Stimulated activated naive CD8-positive, alpha-beta T cell treated with anti-CD3 and anti-CD28 coated beads, Interleukin-15, Interleukin-2, amounts not matched to agents 100 U/mL and 50 U/mL, for 24 hours (primary cell): Measurements from ENCODE around the gene PTPRD.

Experiments
- ATAC-seq: fragments of 150-1000 bp; cut with Tn5 transposase; one replicate; pipeline ENCODE4 v1.10.0; 2021
- DNase-seq: peaks from one replicate; pipeline ENCODE4 v3.0.0; 2021

The PTPRD gene

GRCh38 chr9:8492679-8493078 lies 2120.1 kb downstream of the PTPRD start:
- no peak for DNase-seq
- no peak for ATAC-seq

DNA sequence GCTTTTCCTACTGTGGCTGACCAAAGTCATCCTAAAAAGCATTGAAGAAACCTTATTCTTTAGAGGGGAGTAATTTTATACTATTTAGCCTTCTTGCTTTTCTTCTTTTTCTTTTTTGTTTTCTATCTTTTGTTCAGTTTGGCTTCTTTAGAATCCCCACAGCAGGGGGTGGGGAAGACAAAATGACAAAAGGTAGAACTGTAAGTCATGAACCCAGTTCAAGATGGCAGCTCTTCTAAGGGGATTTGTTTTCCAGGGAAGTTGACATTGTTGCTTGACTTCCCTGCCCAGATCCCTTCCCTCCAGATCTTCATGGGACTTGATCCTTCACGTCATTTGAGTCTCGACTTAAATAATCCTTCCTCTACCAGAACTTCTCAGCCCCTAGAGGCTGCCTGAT lies 2120.8 kb downstream of the PTPRD start:
- no peak for DNase-seq
- ATAC-seq = no peak

- DNase-seq (no peak), ATAC-seq (no peak)
These were observed 2121.2 kb downstream of the PTPRD start for GRCh38 chr9:8491563-8491962.

- DNase-seq (no peak), ATAC-seq (no peak)
These were observed 2123.0 kb downstream of the PTPRD start for GRCh38 chr9:8489835-8490234.

- no peak for DNase-seq
- no peak for ATAC-seq
These were observed 2126.7 kb downstream of the PTPRD start for GRCh38 chr9:8486095-8486494.

GRCh38 chr9:8484597-8485191 lies 2128.1 kb downstream of the PTPRD start:
- DNase-seq (no peak), ATAC-seq (no peak)

DNA sequence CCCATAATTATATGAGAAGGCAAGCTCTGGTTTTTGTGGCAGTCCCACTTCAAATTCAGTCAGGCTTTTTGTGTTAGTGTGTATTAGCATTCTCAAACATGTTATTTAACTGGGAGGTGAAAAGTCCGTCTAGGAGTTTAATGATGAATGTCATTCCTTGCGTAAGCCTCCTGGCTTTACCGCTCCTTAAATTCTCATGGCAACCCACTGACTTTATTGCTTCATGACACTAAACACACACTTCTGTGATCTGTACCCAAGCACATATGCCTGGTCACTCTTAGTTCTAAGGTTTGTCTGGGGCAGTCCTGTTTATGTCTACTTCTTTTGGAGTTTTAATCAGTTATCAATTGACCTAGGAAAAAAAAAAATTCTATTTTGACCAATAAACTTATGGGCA lies 2135.4 kb downstream of the PTPRD start:
- no peak for ATAC-seq
- DNase-seq = no peak

GRCh38 chr9:8474937-8475336 lies 2137.9 kb downstream of the PTPRD start:
- DNase-seq = no peak
- ATAC-seq = no peak

DNA sequence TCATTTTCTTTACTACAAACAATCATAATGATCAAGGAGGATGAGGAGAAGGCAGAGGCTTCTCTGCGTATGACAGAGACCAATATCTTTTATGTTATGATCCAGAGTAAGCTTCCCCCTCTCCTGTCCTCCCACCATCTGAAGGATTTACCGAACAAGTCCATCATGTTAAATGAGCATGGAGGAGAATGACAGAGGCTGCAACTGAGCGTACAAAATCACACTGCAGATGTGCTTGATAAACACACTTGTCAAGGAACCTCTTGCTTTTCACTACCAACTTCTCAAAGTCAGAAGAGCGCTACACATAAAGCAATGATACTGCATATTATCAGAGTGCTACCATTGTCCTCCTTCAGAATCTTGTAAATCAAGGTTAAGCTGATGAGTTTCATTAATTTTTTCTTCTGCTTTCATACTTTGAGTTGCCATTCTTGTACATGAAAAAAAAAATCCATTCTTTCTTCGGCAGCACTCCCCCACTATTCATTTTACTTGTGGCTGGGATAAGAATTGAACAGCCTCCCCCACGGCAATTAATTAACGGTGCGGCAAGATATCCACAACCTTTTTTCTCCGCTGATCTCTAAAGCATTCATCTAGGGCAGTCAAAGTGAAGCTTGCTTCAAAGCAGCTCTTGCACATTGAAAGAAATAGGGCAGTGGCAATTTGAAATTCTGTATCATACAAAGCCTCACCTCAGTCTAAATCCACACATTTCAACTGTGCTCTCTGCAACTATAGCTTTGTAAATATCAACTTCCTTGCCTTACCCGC lies 2139.4 kb downstream of the PTPRD start:
- DNase-seq = no peak
- no peak for ATAC-seq

DNA sequence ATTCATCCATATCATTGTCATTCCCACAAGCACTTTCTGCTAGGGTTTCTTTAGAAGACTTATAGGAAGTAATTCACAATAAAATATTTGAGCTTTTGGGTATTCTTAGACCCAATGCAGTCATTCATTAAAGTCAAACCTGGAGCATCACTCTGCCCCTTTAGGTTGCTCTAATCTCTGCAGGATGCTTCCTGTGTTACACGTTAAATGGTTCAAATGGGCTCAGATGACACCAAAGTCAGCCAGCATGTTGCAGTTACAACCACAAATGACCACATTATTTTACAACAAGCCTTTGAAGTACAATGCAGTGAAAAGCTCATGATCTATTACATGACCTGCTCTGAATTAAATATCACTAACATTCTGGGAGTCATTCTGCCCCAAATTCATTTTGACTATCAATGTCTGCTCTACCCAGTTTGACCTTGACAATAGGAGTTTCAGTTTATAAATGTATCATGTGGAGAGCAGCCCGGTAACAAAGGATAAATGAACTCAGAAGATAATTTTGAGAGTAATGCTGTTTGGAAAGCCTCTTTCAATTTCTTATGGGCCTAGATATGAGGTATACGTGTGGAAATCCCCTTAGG lies 2144.7 kb downstream of the PTPRD start:
- no peak for ATAC-seq
- no peak for DNase-seq

- DNase-seq (no peak), ATAC-seq (no peak)
These were observed 2155.0 kb downstream of the PTPRD start for GRCh38 chr9:8457816-8458215.

DNA sequence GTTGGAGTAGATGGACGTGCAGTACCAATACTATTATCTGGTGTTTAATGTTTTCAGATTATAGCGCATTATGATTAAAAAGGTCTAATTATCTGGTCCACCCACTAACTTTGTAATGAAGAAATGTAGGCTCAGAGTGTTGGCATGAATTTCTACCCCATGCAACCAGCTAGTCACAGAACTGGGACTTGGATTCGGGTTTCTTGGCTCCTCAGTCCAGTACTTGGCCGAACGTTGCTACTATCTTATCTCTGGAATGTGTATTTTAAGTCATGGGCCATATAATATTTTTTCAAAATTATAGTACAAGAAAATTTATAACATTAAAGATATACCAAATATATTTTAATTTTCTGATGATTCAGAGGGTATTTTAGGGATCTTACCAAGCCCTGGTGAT lies 2155.7 kb downstream of the PTPRD start:
- DNase-seq (no peak), ATAC-seq (no peak)

GRCh38 chr9:8456344-8456743 lies 2156.5 kb downstream of the PTPRD start:
- no peak for ATAC-seq
- no peak for DNase-seq

- ATAC-seq = no peak
- no peak for DNase-seq
These were observed 2161.8 kb downstream of the PTPRD start for GRCh38 chr9:8450810-8451545.

DNA sequence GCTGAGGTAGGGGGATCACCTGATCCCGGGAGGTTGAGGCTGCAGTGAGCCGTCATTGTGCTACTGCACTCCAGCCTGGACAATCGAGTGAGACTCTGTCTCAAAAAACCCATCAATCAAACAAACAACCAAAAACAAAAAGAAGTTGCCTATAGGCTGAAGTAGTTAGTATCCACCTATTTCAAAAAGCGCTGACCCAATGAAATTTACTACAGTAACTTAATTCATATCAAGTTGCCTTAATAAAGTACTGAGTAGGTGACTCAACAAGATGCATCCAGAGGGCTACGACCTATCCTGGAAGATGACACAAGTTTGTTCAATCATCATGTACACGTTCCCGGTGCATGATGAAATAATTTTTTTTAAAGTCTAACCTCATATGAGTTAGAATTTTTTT lies 2164.6 kb downstream of the PTPRD start:
- no peak for ATAC-seq
- DNase-seq = no peak

GRCh38 chr9:8447601-8448000 lies 2165.2 kb downstream of the PTPRD start:
- DNase-seq (no peak), ATAC-seq (no peak)

- DNase-seq (no peak), ATAC-seq (no peak)
These were observed 2174.9 kb downstream of the PTPRD start for GRCh38 chr9:8437876-8438275.

- ATAC-seq (no peak), DNase-seq (no peak)
These were observed 2175.5 kb downstream of the PTPRD start for GRCh38 chr9:8437259-8437658.

- peak; percentile 71 for ATAC-seq
- DNase-seq = no peak
These were observed 2176.0 kb downstream of the PTPRD start for GRCh38 chr9:8436786-8437185.

- ATAC-seq (no peak), DNase-seq (no peak)
These were observed 2178.2 kb downstream of the PTPRD start for GRCh38 chr9:8434621-8435020.

GRCh38 chr9:8432224-8432623 lies 2180.6 kb downstream of the PTPRD start:
- no peak for ATAC-seq

DNA sequence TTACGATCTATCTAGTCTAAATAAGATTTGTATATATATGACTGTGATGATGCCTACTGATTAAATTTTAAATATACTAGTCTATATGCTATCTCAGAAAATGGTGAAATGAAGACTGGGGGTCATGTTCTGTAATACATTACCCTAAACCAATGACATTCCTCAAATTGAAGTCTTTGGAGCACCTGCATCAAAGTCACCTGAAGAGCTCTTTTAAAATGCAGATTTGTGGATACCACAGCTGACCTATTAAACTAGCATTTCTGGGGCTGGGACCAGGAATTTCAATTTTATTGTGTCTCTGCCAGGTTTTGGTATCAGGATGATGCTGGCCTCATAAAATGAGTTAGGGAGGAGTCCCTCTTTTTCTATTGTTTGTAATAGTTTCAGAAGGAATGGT lies 2181.3 kb downstream of the PTPRD start:
- DNase-seq = no peak
- ATAC-seq = no peak

More at GRCh38 chr9:8432224-8432623, 2180.6 kb downstream of the PTPRD start:
- no peak for DNase-seq

GRCh38 chr9:8430945-8431344 lies 2181.9 kb downstream of the PTPRD start:
- no peak for DNase-seq
- peak; percentile 65 for ATAC-seq
